Caco-2 (cell line): ENCODE data around the gene GDPD4. TPM values are rescaled to one million over a fixed set of nuclear protein-coding genes. Genes with fewer than 3 reads are reported as not detected.

Source experiments
- Bru-seq: library from RNA; stranded (reverse); fragments of 400-500 nt; gene quantifications from one replicate; lab custom pipeline; 2021; lab: Mats Ljungman, UMichigan
- BruChase-seq, 2 experiments: library from RNA; stranded (reverse); fragments of 400-500 nt; gene quantifications; one replicate each; lab custom pipeline; 2021; lab: Mats Ljungman, UMichigan
- BruUV-seq: library from RNA; stranded (reverse); fragments of 400-500 nt; replicated peaks from 2 replicates; lab custom pipeline; 2021; lab: Mats Ljungman, UMichigan
- CTCF ChIA-PET: fragments of 300-600 bp; sonication (Branson Sonifier 250); formaldehyde crosslinking; loops from one replicate; lab custom pipeline; 2022; ENCODE audit warnings: antibody characterized with exemption; lab: Charles Lee
- POLR2A ChIA-PET: fragments of 300-600 bp; sonication (Branson Sonifier 250); formaldehyde crosslinking; loops from one replicate; lab custom pipeline; 2022; ENCODE audit warnings: antibody characterized with exemption; lab: Charles Lee
- DNase-seq, 2 experiments: peaks; one replicate each; pipeline versions ENCODE4 v3.0.0 to v3.0.0-alpha.2; 2020 to 2022
- H3K27me3 ChIP-seq: replicated peaks from 2 replicates; pipeline ENCODE4 v1.6.0; 2011; ENCODE audit warnings: low read length; ENCODE audit not compliant: control insufficient read depth, insufficient read depth
- H3K36me3 ChIP-seq: 2 replicates; pipeline ENCODE4 v1.5.1; 2011; ENCODE audit warnings: low read length; ENCODE audit not compliant: control insufficient read depth, insufficient read depth
- H3K4me1 ChIP-seq: fragments of 250-450 bp; sonication (Bioruptor Pico); 2 replicates; pipeline ENCODE4 v1.5.1; 2020; ENCODE audit warnings: mild to moderate bottlenecking
- H3K4me3 ChIP-seq: 2 replicates; pipeline ENCODE4 v1.5.1; 2011; ENCODE audit warnings: low read depth, mild to moderate bottlenecking, control low read depth, low read length
- H3K9me3 ChIP-seq: fragments of 250-450 bp; sonication (Bioruptor Pico); 2 replicates; pipeline ENCODE4 v1.5.1; 2020; ENCODE audit warnings: mild to moderate bottlenecking, moderate library complexity
- H3K27ac Mint-ChIP-seq: one replicate; pipeline ENCODE4 v1.8.0; 2022; ENCODE audit warnings: mixed read lengths; ENCODE audit not compliant: unreplicated experiment
- H3K27me3 Mint-ChIP-seq: one replicate; pipeline ENCODE4 v1.8.0; 2022; ENCODE audit warnings: mixed read lengths; ENCODE audit not compliant: insufficient read depth, unreplicated experiment
- H3K36me3 Mint-ChIP-seq: one replicate; pipeline ENCODE4 v1.8.0; 2022; ENCODE audit warnings: mild to moderate bottlenecking, mixed read lengths; ENCODE audit not compliant: insufficient read depth, unreplicated experiment
- H3K4me1 Mint-ChIP-seq: one replicate; pipeline ENCODE4 v1.8.0; 2022; ENCODE audit warnings: low read depth, mixed read lengths; ENCODE audit not compliant: unreplicated experiment
- H3K4me3 Mint-ChIP-seq: one replicate; pipeline ENCODE4 v1.8.0; 2022; ENCODE audit warnings: mild to moderate bottlenecking, moderate library complexity, mixed read lengths; ENCODE audit not compliant: unreplicated experiment
- H3K9me3 Mint-ChIP-seq: one replicate; pipeline ENCODE4 v1.8.0; 2022; ENCODE audit warnings: mixed read lengths; ENCODE audit not compliant: unreplicated experiment
- intact Hi-C: fragments of 100-400 bp; cut with micrococcal nuclease; formaldehyde crosslinking; loops from one replicate; pipeline ENCODE4 v1.10.0; 2022; ENCODE audit not compliant: unreplicated experiment
- long read RNA-seq: library from polyadenylated mRNA; stranded (forward); transcript quantifications from one replicate; pipeline ENCODE4 v2.0.0, GENCODE V29; 2022
- total RNA-seq: library from RNA; stranded (reverse); gene quantifications from 2 replicates; pipeline ENCODE4 v1.2.3, GENCODE V29; 2022
- TF ChIP-seq, protein P1 (sequence below), 2 experiments: fragments of 200-600 bp in 1 of 2; IDR thresholded peaks; 1 replicate in 1 of 2; 2 replicates in 1 of 2; pipeline versions ENCODE4 v1.5.1 to v1.8.0; 2011 to 2022; ENCODE audit warnings: antibody characterized with exemption in 1 of 2, control low read depth in 1 of 2, inconsistent platforms in 1 of 2, low read depth in 1 of 2, low read length in 1 of 2, mild to moderate bottlenecking in 1 of 2, moderate library complexity in 1 of 2; ENCODE audit not compliant: insufficient read depth in 1 of 2, severe bottlenecking in 1 of 2, unreplicated experiment in 1 of 2

Gene GDPD4, protein sequence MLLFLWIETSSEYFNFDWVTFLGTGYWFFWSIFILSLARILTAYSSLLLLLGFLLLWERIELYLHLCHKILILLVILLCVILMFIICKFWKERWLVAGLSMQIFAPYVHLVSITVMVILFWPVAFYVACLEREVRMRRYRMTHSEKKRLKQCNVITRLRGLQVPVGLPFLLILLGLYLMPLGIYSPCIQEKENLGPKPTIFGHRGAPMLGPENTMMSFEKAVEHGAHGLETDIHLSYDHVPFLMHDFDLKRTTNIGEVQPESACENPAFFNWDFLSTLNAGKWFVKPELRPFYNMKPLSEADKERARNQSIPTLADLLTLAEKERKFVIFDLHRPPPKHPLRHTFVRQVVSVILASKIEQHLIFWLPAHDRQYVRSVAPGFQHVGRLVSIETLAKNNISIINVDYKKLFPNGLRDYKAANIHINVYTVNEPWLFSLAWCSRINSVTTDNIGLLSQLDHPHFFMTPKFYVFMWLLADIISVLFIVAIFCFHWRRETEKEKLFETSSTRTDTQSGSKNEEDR
- not detected in 2 replicates for total RNA-seq
- Bru-seq, nascent RNA, result percentile 5 among the genes with signal in this experiment
- percentile 12 among the genes with signal in this experiment for BruChase-seq, experiment 1, labeled RNA remaining after a 2-hour chase
- percentile 11 among the genes with signal in this experiment for BruChase-seq, experiment 2, labeled RNA remaining after a 6-hour chase
- long read RNA-seq, result 0 reads

DNA sequence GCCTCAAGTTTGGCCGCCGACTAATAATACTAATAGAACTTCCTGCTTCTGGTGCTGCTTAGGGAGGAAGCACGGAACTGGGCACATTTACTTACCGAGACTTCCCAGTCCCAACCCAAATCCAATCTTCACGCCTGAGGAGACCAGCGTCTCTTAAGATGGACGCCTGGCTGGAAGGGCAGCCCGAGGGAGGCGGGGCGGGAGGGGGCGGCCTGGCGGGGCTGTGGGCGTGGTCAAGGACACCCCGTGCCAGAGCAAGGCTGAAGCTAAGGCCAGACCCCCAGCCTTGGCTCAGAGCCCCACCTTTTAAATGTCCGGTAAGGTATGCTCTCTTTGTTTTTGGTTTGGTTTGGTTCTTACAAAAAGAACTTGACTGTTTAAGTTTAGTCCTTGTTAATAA is at the start of gene GDPD4:
TSS of gene GDPD4 (minus strand) at position 177 of the 400 bp plus-strand sequence. CDS start 16,549 bp downstream, outside the sequence.
- intact Hi-C loops, result no loop called here
- no peak within 1 kb of the TSS for H3K4me3 ChIP-seq
- peaks cover 6% of the 10 kb centered on the region for H3K4me1 Mint-ChIP-seq

DNA sequence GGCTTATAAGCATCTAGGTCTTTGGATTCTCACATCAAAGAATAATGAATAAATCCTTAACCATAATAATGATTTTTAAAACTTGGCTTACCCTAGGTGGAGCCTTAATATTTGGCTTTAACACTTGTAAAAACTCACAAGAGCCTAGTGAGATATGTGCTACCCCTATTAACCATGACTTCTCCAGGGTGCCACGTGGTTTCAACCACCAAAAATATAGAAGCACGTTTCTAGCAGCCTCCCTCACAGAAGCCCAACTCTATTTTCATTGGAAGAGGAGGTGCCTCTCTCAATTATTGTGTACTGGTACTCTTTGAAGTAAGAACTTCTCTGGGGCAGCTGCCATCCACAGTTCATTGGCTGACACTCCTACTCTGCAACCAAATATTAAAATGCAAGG is 46.5 kb upstream of the GDPD4 start:
- no TSS peak for BruUV-seq
- DNase-seq, result no peak
- intact Hi-C loops, result no loop called here
- CTCF ChIA-PET, result no interaction called here
- H3K9me3 ChIP-seq, result no peaks in the 10 kb centered on the region
- Mint-ChIP-seq H3K27ac (no peak overlapping the region), H3K4me1 (no peaks in the 10 kb centered on the region), H3K27me3 (no peaks in the 10 kb centered on the region), H3K36me3 (peaks cover 21% of the 10 kb centered on the region), H3K4me3 (no peak overlapping the region), H3K9me3 (no peaks in the 10 kb centered on the region)
- POLR2A ChIA-PET, result no interaction called here
- no peaks in the 10 kb centered on the region for H3K27me3 ChIP-seq
- TF ChIP-seq, protein P1, sequence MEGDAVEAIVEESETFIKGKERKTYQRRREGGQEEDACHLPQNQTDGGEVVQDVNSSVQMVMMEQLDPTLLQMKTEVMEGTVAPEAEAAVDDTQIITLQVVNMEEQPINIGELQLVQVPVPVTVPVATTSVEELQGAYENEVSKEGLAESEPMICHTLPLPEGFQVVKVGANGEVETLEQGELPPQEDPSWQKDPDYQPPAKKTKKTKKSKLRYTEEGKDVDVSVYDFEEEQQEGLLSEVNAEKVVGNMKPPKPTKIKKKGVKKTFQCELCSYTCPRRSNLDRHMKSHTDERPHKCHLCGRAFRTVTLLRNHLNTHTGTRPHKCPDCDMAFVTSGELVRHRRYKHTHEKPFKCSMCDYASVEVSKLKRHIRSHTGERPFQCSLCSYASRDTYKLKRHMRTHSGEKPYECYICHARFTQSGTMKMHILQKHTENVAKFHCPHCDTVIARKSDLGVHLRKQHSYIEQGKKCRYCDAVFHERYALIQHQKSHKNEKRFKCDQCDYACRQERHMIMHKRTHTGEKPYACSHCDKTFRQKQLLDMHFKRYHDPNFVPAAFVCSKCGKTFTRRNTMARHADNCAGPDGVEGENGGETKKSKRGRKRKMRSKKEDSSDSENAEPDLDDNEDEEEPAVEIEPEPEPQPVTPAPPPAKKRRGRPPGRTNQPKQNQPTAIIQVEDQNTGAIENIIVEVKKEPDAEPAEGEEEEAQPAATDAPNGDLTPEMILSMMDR (IDR thresholded peaks at IDR 0.05; ENCODE audit: insufficient read depth in 1 of 2, low read depth in 1 of 2, low read length in 1 of 2, severe bottlenecking in 1 of 2, unreplicated experiment in 1 of 2), result no peak
- no peaks in the 10 kb centered on the region for H3K4me1 ChIP-seq
- no peaks in the 10 kb centered on the region for H3K36me3 ChIP-seq
- H3K4me3 ChIP-seq, result no peak overlapping the region

More for the DNA sequence above, at the start of gene GDPD4:
- Mint-ChIP-seq H3K27me3 (no peaks in the 10 kb centered on the region), H3K9me3 (no peaks in the 10 kb centered on the region), H3K4me3 (no peak within 1 kb of the TSS), H3K36me3 (no peaks in the 10 kb centered on the region), H3K27ac (no peak within 1 kb of the TSS)
- Histone ChIP-seq H3K27me3 (no peaks in the 10 kb centered on the region), H3K9me3 (no peaks in the 10 kb centered on the region), H3K36me3 (no peaks in the 10 kb centered on the region), H3K4me1 (peaks cover 5% of the 10 kb centered on the region; the same call in 1 of the 2 replicates)
- CTCF ChIA-PET, result no interaction called here
- TF ChIP-seq, protein P1 (IDR thresholded peaks at IDR 0.05; ENCODE audit: insufficient read depth in 1 of 2, low read depth in 1 of 2, low read length in 1 of 2, severe bottlenecking in 1 of 2, unreplicated experiment in 1 of 2), result no peak
- DNase-seq, result no peak
- POLR2A ChIA-PET, result no interaction called here
- BruUV-seq, result no TSS peak

DNA sequence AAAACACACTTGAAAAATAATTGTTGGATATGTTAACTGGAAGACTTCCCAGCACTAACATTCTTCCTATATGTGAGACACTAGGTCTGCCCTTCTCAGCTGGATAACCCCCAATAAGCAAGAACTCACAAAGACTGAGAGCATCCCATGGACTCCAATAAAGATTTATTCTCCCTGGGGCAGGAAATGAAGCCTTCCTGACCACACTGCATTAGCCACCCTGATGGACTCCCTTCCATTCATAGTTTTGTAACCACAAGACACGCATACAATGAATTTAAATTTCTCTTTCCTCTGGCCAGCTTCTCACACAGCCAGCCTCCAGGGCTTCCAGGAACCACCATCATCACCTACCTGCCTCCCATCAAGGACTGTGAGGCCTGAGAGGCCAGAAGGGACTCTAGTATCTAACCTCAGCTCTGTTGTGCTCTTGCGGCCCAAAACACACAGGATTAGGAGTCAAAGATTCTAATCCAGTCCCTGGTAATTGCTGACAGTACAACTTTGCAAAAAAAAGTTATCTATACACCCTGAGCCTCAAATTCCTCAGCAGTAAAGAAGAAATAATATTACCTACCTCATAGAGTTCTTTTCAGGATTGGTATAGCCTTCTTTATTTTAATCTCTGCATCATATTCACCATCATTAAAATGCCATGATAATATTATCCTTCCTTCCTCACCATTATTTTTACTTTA is 45.6 kb upstream of the GDPD4 start:
- Mint-ChIP-seq H3K27ac (no peak overlapping the region), H3K27me3 (no peaks in the 10 kb centered on the region), H3K36me3 (peaks cover 29% of the 10 kb centered on the region), H3K4me1 (no peaks in the 10 kb centered on the region), H3K9me3 (no peaks in the 10 kb centered on the region), H3K4me3 (no peak overlapping the region)
- Histone ChIP-seq H3K4me3 (no peak overlapping the region), H3K27me3 (no peaks in the 10 kb centered on the region), H3K36me3 (no peaks in the 10 kb centered on the region), H3K9me3 (no peaks in the 10 kb centered on the region), H3K4me1 (no peaks in the 10 kb centered on the region)
- no peak for DNase-seq
- no TSS peak for BruUV-seq
- intact Hi-C loops, result no loop called here
- ChIA-PET CTCF (no interaction called here), POLR2A (no interaction called here)
- TF ChIP-seq, protein P1 (IDR thresholded peaks at IDR 0.05; ENCODE audit: insufficient read depth in 1 of 2, low read depth in 1 of 2, low read length in 1 of 2, severe bottlenecking in 1 of 2, unreplicated experiment in 1 of 2), result no peak
